A549 treated with Mapracorat at 1 μM for 4 hours (cell line): ENCODE results near the gene NAV1. TPM values are rescaled to one million over a fixed set of nuclear protein-coding genes. Genes with fewer than 3 reads are reported as not detected.

Experiments
- total RNA-seq: library from RNA; stranded (reverse); fragments of 200-300 nt; extraction: Qiagen RNA extraction; gene quantifications from 5 replicates; pipeline ENCODE4 v1.2.3, GENCODE V29; 2022

NAV1 gene, protein sequence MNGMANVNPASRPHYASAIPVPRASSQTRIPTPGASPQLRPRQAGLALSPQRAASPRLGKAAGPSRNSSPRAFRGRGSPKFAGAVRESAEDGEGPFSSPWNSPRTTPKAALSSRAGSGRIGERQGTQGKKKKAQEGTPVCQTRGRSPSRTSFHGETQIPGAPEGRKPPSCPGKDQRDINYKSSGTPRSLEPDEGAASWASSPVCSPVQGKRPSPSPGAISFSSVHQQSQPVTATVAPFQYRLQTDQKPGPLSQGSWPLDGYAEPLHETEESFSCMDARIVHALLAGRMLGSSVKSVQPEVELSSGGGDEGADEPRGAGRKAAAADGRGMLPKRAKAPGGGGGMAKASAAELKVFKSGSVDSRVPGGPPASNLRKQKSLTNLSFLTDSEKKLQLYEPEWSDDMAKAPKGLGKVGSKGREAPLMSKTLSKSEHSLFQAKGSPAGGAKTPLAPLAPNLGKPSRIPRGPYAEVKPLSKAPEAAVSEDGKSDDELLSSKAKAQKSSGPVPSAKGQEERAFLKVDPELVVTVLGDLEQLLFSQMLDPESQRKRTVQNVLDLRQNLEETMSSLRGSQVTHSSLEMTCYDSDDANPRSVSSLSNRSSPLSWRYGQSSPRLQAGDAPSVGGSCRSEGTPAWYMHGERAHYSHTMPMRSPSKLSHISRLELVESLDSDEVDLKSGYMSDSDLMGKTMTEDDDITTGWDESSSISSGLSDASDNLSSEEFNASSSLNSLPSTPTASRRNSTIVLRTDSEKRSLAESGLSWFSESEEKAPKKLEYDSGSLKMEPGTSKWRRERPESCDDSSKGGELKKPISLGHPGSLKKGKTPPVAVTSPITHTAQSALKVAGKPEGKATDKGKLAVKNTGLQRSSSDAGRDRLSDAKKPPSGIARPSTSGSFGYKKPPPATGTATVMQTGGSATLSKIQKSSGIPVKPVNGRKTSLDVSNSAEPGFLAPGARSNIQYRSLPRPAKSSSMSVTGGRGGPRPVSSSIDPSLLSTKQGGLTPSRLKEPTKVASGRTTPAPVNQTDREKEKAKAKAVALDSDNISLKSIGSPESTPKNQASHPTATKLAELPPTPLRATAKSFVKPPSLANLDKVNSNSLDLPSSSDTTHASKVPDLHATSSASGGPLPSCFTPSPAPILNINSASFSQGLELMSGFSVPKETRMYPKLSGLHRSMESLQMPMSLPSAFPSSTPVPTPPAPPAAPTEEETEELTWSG (N-terminal part only)
- 4.7 to 8.9 TPM (median 7.8 TPM) in 5 replicates for total RNA-seq

GRCh38 chr1:201538612-201539551, at the start of gene NAV1:
Gene NAV1, plus strand, starts transcription at chr1:201539127. Its CDS starts 83,758 bp downstream, at chr1:201622885.

DNA sequence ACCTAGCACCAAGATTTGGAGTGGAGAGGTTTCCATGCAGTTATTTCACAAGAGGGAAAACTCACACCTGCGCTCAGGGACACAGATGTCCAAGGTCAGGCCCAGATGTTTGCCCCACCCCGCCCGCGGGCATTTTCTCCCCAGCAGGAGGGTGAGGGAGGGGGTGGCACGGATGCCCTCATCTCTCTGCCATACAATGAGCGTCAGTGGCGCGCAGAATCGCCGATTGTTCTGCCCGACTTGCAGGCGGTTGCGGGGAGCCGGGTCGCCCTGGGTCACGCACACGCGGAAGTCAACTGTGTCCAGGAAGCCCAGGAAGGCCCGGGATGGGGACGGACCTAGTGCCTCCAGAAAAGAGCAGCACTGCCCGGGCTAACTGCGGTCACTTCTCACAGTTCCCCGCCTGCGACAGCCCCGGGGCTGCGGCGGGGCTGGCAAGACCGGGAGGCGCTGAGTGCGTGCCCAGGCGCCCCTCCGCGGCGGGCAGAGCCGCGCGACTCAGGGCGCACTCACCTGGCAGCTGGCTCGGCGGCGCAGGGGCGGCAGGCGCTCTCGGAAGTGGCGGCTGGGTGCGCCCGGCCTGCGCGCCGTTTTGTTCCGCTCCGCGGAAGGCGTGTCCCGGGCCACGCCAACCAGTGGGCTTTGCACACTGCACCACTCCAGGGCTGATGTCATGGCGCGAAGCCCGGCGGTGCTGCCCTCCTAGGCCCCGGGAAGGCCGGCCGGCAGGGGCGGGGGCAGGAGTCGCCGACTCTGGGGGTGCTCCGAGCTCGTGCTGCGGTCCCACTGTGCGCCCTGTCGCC, 32.2 kb upstream of the NAV1 start, which contains the start of gene CSRP1:
CSRP1 (minus strand) TSS at position 567 of the 803 bp plus-strand sequence. CDS start 10,820 bp downstream, outside the sequence.

Other genes starting within 250 kb of the NAV1 start
- gene TNNT2, start 161.4 kb upstream of the NAV1 start, total RNA-seq, result 0.39 TPM in 1 of 5 replicates, not detected in the others
- gene LAD1, start 139.8 kb upstream of the NAV1 start, total RNA-seq, result 0.69 to 1.4 TPM (median 1.0 TPM) in 5 replicates
- gene TNNI1, start 117.4 kb upstream of the NAV1 start, total RNA-seq, result not detected in 5 replicates
- 91.1 to 175 TPM (median 155 TPM) in 5 replicates for gene PHLDA3, start 69.9 kb upstream of the NAV1 start, total RNA-seq
- 376 to 565 TPM (median 395 TPM) in 5 replicates for gene CSRP1, start 32.0 kb upstream of the NAV1 start, total RNA-seq